ENCODE results near the gene CTU2.

The CTU2 gene

GRCh38 chr16:88716601-88717001 is 10.3 kb downstream of the CTU2 start:
- no peak for DNase-seq (ENCODE audit: low read depth in 1 of 2, low spot score in 1 of 2)
- Histone ChIP-seq H3K4me3 (replicated peaks; ENCODE audit: insufficient read depth, low read length) (no peak overlapping the region), H3K27ac (replicated peaks) (no peak overlapping the region), H3K27me3 (ENCODE audit: insufficient read depth, poor library complexity, severe bottlenecking) (no peaks in the 10 kb centered on the region)
- TF ChIP-seq CTCF (IDR thresholded peaks at IDR 0.05; ENCODE audit: insufficient read depth, low read length) (no peak), SPI1 (IDR thresholded peaks at IDR 0.05; ENCODE audit: borderline replicate concordance, low read depth) (no peak), GABPA (IDR thresholded peaks at IDR 0.05; ENCODE audit: low read depth) (no peak), POLR2AphosphoS5 (IDR thresholded peaks at IDR 0.05; ENCODE audit: low read depth) (no peak), REST (IDR thresholded peaks at IDR 0.05; ENCODE audit: insufficient replicate concordance, low read depth) (no peak)

- no peak for DNase-seq (ENCODE audit: low read depth in 1 of 2, low spot score in 1 of 2)
- H3K27ac ChIP-seq (replicated peaks), result no peak overlapping the region
- no peak overlapping the region for H3K4me3 ChIP-seq (replicated peaks; ENCODE audit: insufficient read depth, low read length)
- H3K27me3 ChIP-seq (ENCODE audit: insufficient read depth, poor library complexity, severe bottlenecking), result no peaks in the 10 kb centered on the region
- TF ChIP-seq POLR2AphosphoS5 (IDR thresholded peaks at IDR 0.05; ENCODE audit: low read depth), result peak; percentile 51; the same call in 1 of the 2 replicates
- TF ChIP-seq CTCF (IDR thresholded peaks at IDR 0.05; ENCODE audit: insufficient read depth, low read length), result no peak
Measured at GRCh38 chr16:88718178-88718577, 11.9 kb downstream of the CTU2 start.

GRCh38 chr16:88719267-88719932 is 13.1 kb downstream of the CTU2 start:
- TF ChIP-seq POLR2AphosphoS5 (IDR thresholded peaks at IDR 0.05; ENCODE audit: low read depth) (no peak), GABPA (IDR thresholded peaks at IDR 0.05; ENCODE audit: low read depth) (no peak), SPI1 (IDR thresholded peaks at IDR 0.05; ENCODE audit: borderline replicate concordance, low read depth) (no peak), CTCF (IDR thresholded peaks at IDR 0.05; ENCODE audit: insufficient read depth, low read length) (no peak), REST (IDR thresholded peaks at IDR 0.05; ENCODE audit: insufficient replicate concordance, low read depth) (no peak)
- Histone ChIP-seq H3K27me3 (ENCODE audit: insufficient read depth, poor library complexity, severe bottlenecking) (no peaks in the 10 kb centered on the region), H3K27ac (replicated peaks) (no peak overlapping the region), H3K4me3 (replicated peaks; ENCODE audit: insufficient read depth, low read length) (no peak overlapping the region)
- no peak for DNase-seq (ENCODE audit: low read depth in 1 of 2, low spot score in 1 of 2)

GRCh38 chr16:88719933-88720296 is 13.6 kb downstream of the CTU2 start:
- no peak overlapping the region for H3K4me3 ChIP-seq (replicated peaks; ENCODE audit: insufficient read depth, low read length)
- TF ChIP-seq GABPA (IDR thresholded peaks at IDR 0.05; ENCODE audit: low read depth), result no peak
- no peak for TF ChIP-seq SPI1 (IDR thresholded peaks at IDR 0.05; ENCODE audit: borderline replicate concordance, low read depth)
- no peak for TF ChIP-seq REST (IDR thresholded peaks at IDR 0.05; ENCODE audit: insufficient replicate concordance, low read depth)
- TF ChIP-seq POLR2AphosphoS5 (IDR thresholded peaks at IDR 0.05; ENCODE audit: low read depth), result no peak; the same call in 1 of the 2 replicates
- no peak for TF ChIP-seq CTCF (IDR thresholded peaks at IDR 0.05; ENCODE audit: insufficient read depth, low read length)
- H3K27me3 ChIP-seq (ENCODE audit: insufficient read depth, poor library complexity, severe bottlenecking), result no peaks in the 10 kb centered on the region
- H3K27ac ChIP-seq (replicated peaks), result no peak overlapping the region
- DNase-seq (ENCODE audit: low read depth in 1 of 2, low spot score in 1 of 2), result no peak

All from HL-60 (cell line).